ENCODE results near the gene FTH1.

The FTH1 gene

DNA sequence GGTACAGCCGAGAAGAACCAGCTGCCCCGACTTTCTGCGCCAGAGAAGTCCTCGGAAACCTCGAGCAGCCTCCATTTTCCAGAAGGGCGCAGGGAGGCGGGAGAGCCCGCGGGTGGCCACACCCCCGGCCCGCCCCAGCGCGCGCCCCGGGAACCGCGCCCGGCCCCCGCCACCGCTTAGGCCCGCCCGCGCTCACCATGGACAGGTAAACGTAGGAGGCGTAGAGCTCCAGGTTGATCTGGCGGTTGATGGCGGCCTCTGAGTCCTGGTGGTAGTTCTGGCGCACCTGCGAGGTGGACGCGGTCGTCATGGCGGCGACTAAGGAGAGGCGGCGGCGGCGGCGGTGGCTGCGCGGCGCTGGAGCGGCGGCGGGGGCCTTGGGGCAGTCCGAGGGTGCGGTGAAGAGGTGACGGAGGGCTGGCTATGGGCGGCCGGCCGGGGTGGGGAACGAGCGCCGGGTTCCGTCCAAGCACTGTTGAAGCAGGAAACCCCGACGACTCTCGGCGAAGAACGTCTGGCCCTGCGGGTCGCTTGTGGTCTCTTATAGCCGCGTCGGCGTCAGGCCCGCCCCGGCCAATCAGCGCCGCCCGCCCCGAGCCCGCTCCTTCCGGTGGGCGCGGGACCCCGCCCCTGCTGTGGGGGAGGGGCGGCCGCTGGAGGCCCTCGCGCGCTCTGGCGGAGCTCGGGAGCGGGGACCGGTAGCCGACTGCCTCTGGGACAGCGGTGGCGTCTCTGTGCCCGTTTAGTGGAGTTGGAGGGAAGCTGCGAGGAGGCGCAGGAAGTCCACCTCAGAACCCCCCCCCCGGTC, at the start of gene FTH1:
TSS of gene FTH1 (minus strand) at position 519 of the 808 bp plus-strand sequence. CDS start at position 310, 209 bp downstream.
- no peak for TF ChIP-seq GATA2 (IDR thresholded peaks at IDR 0.05; ENCODE audit: low read depth, low read length)

- TF ChIP-seq GATA3 (IDR thresholded peaks at IDR 0.05; ENCODE audit: low read depth, low read length) (no peak), GATA2 (IDR thresholded peaks at IDR 0.05; ENCODE audit: low read depth, low read length) (no peak)
These were observed 48.2 kb upstream of the FTH1 start for GRCh38 chr11:62015615-62016014.

DNA sequence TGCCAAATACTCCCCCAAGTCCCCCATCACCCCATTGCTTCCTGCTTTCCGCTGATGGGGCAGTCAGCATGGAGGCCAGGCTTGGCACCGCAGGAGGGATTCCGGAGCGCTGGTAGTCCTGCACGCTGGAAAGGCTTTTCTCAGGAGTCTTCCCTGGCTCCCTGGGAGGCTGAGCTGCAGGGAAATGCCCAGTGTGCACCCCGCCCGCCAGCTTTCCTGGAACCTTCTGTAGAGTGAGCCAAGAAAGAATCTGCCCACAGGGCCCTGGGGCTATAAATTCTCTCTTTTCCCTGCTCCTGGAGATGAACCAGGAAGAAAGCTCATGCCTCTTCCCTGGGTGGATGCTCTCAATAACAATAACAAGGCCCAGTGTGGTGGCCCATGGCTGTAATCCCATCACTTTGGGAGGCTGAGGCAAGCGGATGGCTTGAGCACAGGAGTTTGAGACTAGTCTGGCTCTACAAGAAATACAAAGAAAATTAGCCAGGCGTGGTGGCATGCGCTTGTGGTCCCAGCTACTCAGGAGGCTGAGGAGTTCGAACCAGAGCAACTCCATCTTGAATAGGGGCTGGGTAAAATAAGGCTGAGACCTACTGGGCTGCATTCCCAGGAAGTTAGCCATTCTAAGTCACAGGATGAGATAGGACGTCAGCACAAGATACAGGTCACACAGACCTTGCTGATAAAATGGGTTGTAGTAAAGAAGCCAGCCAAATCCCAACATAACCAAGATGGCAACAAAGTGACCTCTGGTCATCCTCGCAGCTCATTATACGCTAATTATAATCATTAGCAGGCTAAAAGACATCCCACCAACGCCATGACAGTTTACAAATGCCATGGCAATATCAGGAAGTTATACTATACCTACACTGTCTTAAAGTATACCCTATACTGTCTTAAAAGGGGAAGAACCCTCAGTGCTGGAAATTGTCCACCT, 46.4 kb upstream of the FTH1 start:
- TF ChIP-seq GATA3 (IDR thresholded peaks at IDR 0.05; ENCODE audit: low read depth, low read length): no peak
- TF ChIP-seq GATA2 (IDR thresholded peaks at IDR 0.05; ENCODE audit: low read depth, low read length): no peak

GRCh38 chr11:62012832-62013461, 45.5 kb upstream of the FTH1 start:
- TF ChIP-seq GATA2 (IDR thresholded peaks at IDR 0.05; ENCODE audit: low read depth, low read length) (no peak), GATA3 (IDR thresholded peaks at IDR 0.05; ENCODE audit: low read depth, low read length) (no peak)

- TF ChIP-seq GATA3 (IDR thresholded peaks at IDR 0.05; ENCODE audit: low read depth, low read length): no peak
- no peak for TF ChIP-seq GATA2 (IDR thresholded peaks at IDR 0.05; ENCODE audit: low read depth, low read length)
These were observed 45.0 kb upstream of the FTH1 start for GRCh38 chr11:62012451-62012831.

GRCh38 chr11:62011881-62012280, 44.4 kb upstream of the FTH1 start:
- TF ChIP-seq GATA2 (IDR thresholded peaks at IDR 0.05; ENCODE audit: low read depth, low read length) (no peak), GATA3 (IDR thresholded peaks at IDR 0.05; ENCODE audit: low read depth, low read length) (no peak)

GRCh38 chr11:62010935-62011528, 43.6 kb upstream of the FTH1 start:
- TF ChIP-seq GATA2 (IDR thresholded peaks at IDR 0.05; ENCODE audit: low read depth, low read length) (no peak), GATA3 (IDR thresholded peaks at IDR 0.05; ENCODE audit: low read depth, low read length) (no peak)

DNA sequence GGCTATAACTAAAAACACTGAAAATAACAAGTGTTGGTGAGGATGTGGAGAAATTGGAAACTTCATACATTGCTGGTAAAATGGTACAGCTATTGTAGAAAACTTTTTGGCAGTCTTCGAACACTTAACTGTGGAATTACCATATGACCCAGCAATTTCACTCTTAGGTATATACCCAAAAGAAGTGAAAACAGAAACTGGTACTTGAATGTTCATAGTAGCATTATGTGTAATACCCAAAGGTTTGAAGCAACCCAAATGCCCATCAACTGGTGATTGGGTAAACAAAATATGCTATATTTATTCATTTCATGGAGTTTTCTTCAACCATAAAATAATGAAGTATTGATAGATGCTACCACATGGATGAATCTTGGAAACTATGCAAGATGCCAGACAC, 40.8 kb upstream of the FTH1 start:
- TF ChIP-seq GATA2 (IDR thresholded peaks at IDR 0.05; ENCODE audit: low read depth, low read length) (no peak), GATA3 (IDR thresholded peaks at IDR 0.05; ENCODE audit: low read depth, low read length) (no peak)

GRCh38 chr11:62004473-62004872, 37.0 kb upstream of the FTH1 start:
- TF ChIP-seq GATA3 (IDR thresholded peaks at IDR 0.05; ENCODE audit: low read depth, low read length): no peak
- TF ChIP-seq GATA2 (IDR thresholded peaks at IDR 0.05; ENCODE audit: low read depth, low read length): no peak

DNA sequence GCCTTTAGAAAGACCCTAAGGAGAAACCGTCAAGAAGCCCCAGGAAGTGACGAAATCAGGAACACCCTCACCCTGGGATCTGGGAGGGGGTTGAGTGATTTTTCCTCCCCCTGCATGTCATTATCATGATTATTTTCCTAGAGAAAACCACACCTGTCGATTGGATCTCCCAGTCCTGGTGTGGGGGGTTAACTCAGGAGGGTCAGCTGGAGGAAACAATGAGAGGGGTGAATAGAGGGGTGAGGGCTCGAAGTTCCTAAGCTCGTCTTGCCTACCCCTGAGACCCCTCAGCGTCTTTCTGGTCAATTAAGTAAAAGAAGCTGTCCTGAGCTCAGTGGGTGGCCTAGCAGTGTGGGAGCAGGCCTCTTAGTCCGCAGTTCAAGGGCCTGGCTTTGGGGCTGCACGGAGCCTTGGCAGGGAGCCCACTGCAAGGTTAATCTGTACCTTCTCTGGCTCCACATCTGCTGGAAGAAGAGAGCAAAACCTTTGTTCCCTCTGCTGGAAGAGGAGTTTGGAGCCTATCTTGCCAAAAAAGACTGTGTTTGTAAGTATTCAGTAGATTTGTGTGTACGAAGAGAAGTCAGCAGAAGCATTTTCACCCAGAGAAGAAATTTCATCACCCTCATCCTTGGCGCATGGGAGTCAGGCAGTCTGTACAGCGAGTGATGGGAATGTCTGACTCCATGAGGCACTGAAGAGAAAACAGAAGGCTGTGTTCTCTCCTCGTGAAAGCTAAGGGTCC, 34.2 kb upstream of the FTH1 start:
- no peak for TF ChIP-seq GATA2 (IDR thresholded peaks at IDR 0.05; ENCODE audit: low read depth, low read length)
- no peak for TF ChIP-seq GATA3 (IDR thresholded peaks at IDR 0.05; ENCODE audit: low read depth, low read length)

- TF ChIP-seq GATA2 (IDR thresholded peaks at IDR 0.05; ENCODE audit: low read depth, low read length) (no peak), GATA3 (IDR thresholded peaks at IDR 0.05; ENCODE audit: low read depth, low read length) (no peak)
These were observed 33.4 kb upstream of the FTH1 start for GRCh38 chr11:62000539-62001446.

All from SH-SY5Y (cell line).